T47D (cell line): ENCODE results near the gene CYP27B1.

Source experiments
- DNase-seq, 2 experiments: peaks; one replicate each; pipeline versions ENCODE4 v3.0.0 to v3.0.0-alpha.2; 2011 to 2012; ENCODE audit warnings: low read depth in 1 of 2, low spot score in 1 of 2
- JUND ChIP-seq: IDR thresholded peaks from 2 replicates; pipeline ENCODE4 v1.6.1; 2012; ENCODE audit warnings: low read depth
- in situ Hi-C: cut with HindIII; loops from 2 replicates; pipeline ENCODE4 v1.10.0; 2016; ENCODE audit warnings: low sequenced_read_pairs, low pct_unique_long_range_greater_than_20kb

The CYP27B1 gene

GRCh38 chr12:57738661-57739237 lies 28.1 kb downstream of the CYP27B1 start, which contains the start of gene AGAP2:
AGAP2 (minus strand) TSS chr12:57738742; CDS start chr12:57738246, 496 bp downstream.
- in situ Hi-C loops = no loop called here
- peak in 1 of 2 experiments; percentile 42 for DNase-seq
- TF ChIP-seq JUND = no peak

GRCh38 chr12:57737467-57738460 lies 29.1 kb downstream of the CYP27B1 start:
- peak in 1 of 2 experiments; percentile 61 for DNase-seq
- in situ Hi-C loops = no loop called here
- no peak for TF ChIP-seq JUND

GRCh38 chr12:57736741-57737466 lies 30.0 kb downstream of the CYP27B1 start:
- no peak for TF ChIP-seq JUND
- DNase-seq = no peak
- in situ Hi-C loops = no loop called here

- no peak for TF ChIP-seq JUND
- peak; percentile 43 to 61 for DNase-seq
- in situ Hi-C loops = no loop called here
Observed at GRCh38 chr12:57735952-57736740, 30.7 kb downstream of the CYP27B1 start.

- DNase-seq = no peak
- no peak for TF ChIP-seq JUND
- in situ Hi-C loops = no loop called here
Observed at GRCh38 chr12:57735198-57735855, 31.6 kb downstream of the CYP27B1 start.

GRCh38 chr12:57734591-57734990 lies 32.3 kb downstream of the CYP27B1 start:
- DNase-seq = no peak
- in situ Hi-C loops = no loop called here
- TF ChIP-seq JUND = no peak

GRCh38 chr12:57733928-57734327 lies 33.0 kb downstream of the CYP27B1 start:
- no peak for TF ChIP-seq JUND
- DNase-seq = no peak
- in situ Hi-C loops = no loop called here

- TF ChIP-seq JUND = no peak
- DNase-seq = no peak
- in situ Hi-C loops = no loop called here
Observed at GRCh38 chr12:57732726-57733593, 33.9 kb downstream of the CYP27B1 start.

GRCh38 chr12:57732270-57732669 lies 34.6 kb downstream of the CYP27B1 start:
- DNase-seq = no peak
- TF ChIP-seq JUND = no peak
- in situ Hi-C loops = no loop called here

GRCh38 chr12:57731411-57732080 lies 35.3 kb downstream of the CYP27B1 start:
- in situ Hi-C loops = no loop called here
- no peak for TF ChIP-seq JUND
- DNase-seq = no peak
